T-helper 1 cell treated with Interleukin-12 subunit alpha and Interleukin-12 subunit beta and Interleukin-4 antibody, amounts not matched to agents 30 ng/mL and 1 ng/mL, for 36 hours (primary cell): ENCODE results near the gene GRIK5. TPM values are rescaled to one million over a fixed set of nuclear protein-coding genes. Genes with fewer than 3 reads are reported as not detected.

Source experiments
- intact Hi-C: fragments of 100-400 bp; cut with micrococcal nuclease; formaldehyde crosslinking; loops from one replicate; pipeline ENCODE4 v1.15.1; 2024
- total RNA-seq: library from RNA; stranded (reverse); gene quantifications from 2 replicates; pipeline ENCODE4 v1.2.3, GENCODE V29; 2022

GRIK5 gene
- total RNA-seq, 1 donor from 2014 or later = 4.6 TPM

DNA sequence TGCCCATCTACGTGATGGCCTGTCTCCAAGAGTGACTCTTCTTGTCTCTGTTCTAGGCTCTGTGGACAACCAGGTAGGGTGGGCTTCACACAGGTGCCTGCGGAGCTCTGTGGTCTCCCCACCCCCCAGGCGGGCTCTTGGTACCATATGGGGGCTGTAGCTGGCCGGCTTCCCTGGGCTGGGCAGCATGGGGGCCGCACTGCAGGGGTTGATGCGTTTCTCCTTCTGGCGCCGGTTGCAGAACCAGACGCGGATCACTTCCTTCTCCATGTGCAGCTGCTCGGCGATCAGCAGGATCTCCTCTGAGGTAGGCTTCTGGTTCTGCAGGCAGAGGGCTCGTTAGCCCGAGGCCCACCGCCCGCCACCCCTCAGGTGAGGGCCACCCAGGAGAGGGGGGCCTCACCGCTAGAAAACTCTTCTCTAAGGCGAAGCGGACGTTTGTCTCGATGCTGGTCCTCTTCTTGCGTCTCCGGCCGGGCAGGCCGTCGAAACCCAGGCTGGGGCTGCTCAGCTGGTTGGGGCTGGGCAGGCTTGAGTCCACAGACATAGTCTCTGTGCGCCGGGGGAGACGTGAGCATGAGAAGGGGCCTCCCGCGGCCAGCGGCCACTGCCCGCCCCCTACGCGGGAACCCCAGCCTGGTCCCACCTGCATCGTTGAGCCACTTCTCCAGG is 25.3 kb upstream of the GRIK5 start:
- intact Hi-C loops = no loop called here

DNA sequence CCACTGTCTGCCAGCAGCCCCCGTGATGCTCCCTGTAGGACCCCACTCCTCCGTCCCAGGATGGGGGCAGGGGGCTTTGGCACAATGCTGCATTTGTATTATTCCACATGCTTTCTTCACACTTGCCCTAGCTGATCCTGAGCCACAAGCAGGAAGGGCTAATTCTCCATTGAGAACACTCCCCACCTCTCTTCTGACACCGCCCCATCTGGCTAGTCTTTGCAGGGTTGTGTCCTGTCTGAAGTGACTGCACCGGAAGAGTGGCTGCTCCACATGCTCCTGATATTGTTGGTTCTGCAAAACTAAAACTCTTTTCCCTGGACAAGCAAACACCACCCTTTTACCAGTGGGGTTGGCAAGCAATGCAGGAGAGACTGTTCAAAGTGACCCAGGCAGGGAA is 23.9 kb upstream of the GRIK5 start:
- intact Hi-C loops = no loop called here

DNA sequence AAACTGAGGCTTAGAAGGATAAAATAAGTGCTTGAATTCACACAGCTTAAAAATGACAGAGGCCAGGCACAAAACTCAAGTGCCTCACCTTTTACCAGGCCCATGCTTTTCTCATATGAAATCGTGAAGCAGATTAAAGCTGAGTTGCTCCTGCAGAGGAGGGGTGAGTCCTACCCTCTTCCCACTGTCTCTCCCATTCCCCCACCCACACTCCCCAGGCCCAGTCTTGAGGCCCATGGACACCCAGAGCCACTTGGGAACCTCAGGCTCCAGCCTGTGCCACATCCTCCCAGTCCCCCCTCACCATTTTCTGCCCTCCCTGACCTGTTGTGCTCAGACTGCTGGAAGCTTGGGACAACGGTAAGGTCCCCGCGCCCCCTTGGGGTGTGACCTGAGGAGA is 23.5 kb upstream of the GRIK5 start:
- intact Hi-C loops = no loop called here

DNA sequence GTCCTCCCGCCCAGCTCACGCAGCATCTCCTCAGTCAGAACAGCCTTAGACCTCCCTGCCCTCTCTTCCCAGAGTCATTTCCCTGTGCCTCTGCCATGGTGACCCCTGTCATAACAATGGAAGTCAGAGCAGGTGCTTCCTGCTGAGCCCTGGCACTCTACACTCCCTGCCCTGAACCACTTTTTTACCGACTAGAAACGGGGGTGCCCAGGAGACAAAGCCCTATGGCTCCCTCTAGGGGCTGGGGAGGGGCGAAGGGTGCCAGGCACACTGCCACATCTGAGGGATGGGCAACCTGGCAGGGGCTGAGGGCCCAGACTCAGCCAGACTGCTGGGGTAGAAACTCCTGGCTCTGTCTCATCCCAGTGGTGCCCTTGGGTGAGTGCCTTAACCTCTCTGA is 22.3 kb upstream of the GRIK5 start:
- intact Hi-C loops = no loop called here

DNA sequence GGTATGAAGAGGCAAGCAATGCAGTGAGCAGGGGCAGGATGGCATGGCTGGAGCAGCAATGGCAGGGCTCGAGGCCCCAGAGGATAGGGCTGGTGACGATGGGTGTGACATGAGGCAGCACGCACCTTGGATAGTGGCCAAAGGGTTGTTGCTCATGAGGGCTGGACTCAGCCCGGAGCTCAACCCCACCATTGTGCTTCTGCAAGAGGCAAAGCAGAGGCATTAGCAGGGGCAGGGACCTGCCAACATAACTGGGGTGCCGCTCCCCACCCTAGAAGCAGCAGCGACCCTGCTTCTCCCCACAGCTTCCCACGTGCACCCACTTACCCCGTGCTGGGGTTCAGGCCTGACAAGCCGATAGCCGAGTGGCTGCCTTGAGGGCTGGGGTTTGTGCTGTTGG is 21.7 kb upstream of the GRIK5 start:
- intact Hi-C loops = no loop called here

DNA sequence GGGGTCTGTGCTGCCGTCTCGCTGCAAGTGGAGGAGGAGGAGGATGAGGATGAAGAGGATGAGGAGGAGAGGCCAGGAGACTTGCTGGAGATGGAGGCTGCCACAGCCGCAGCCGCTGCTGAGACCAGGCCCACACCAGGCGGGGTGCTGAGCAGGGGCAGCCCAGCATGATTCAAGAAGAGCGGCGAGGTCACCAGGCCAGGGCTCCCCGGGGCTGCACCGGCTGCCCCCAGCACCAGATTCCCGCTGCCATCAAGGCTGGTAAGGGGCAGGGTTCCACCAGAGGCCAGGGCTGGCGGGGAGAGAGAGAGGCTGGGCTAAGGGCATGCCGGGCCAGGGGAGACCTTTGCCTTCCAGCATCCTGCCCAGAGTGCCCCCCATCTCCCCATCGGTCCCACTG is 21.3 kb upstream of the GRIK5 start:
- intact Hi-C loops = no loop called here

DNA sequence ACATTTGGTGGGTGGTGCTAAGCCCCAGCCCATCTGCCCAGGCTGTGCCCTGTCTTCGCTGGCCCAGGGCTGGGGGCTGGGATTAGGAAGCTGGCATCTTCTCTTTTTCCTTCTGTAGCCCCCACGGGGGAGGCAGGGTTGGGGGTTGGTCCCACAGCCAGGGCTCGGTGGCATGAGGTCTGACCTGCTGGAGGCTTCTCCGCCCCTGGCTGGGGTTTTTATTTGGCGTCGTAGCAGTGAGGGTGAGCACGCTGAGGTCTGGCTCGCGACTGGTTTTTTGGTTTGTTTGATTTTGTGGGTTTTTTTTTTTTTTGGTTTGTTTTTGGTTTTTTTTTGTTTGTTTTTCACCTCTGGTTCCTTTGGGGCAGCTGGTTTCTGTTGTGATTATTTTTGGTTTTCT is 20.7 kb upstream of the GRIK5 start:
- intact Hi-C loops = no loop called here

DNA sequence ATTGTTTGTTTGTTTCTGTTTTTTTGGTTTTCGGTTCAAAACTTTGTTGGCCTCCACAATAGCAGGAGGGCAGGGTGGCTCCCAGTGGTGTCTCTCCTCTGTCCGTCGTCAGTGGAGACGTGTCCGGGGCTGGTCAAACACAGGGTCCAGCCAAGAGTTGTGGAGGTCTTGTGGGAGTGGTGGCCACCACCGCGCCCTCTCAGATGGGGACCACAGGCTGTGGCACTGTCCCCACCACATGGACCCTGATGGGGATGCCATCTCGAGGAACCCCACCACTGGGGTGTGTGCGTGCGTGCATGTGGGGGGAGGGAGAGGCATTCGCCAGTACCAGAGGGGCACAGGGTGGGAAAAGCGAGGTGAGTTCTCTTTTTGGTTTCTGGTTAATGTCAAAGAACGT is 19.8 kb upstream of the GRIK5 start:
- intact Hi-C loops = no loop called here

DNA sequence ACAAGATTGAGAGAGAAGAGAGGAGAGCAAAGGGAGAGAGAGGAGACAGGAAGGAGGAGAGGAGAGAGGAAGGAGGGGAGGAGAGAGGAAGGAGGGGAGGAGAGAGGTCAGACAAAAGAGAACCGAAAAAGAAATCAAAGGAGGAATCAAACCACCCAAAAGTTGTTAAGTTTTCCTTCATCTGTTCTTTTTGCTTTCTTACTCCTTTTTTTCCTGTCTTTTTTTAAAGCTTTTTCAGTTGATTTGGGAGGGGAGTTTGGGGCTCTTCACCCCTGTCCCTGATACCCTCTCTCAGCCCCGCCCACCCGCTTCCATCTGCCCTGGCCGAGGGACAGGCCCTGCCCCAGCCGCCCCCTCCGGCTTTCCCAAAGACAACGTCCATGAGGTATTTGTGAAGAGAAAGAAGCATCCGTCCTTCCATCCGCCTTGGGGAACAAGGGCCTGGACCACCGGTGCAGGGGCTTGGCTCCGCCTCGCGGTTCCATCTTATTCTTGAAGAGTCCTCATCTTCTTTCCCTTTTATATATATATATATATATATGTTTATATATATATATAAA is 19.3 kb upstream of the GRIK5 start:
- intact Hi-C loops = no loop called here

DNA sequence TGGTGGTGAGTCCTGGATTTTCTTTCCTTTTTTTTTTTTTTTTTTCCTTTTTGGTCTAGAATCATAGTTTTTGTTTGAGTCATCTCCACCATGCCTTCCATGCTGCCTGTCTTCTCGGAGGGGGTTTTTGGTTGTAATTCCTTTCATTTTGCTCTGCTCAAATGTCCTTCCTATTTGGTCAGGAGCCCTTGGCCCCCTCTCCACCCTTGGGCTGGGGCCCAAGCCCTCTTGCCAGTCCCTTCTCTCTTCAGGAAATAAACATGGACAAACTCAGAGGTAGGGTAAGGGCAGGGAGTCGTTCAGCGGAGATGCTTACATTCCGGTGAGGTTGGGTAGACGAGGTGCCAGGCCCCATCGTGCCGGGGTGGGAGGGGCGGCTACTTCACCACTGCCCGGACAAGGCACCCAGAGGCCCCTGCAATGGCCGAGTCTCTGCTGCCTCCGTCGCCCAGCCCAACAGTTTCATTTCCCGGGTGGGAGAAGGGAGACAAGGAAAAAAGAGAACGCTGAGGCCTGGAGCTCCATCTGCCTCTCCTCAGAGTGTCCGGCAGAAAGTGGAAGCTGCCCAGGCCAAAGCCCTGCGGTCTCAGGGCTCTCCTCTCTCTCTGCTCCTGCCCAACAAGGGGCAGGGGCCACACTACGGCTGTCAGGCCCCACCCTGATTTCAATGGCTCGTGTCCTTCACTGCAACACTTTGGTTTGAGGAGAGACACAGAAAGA is 18.6 kb upstream of the GRIK5 start:
- intact Hi-C loops = no loop called here

DNA sequence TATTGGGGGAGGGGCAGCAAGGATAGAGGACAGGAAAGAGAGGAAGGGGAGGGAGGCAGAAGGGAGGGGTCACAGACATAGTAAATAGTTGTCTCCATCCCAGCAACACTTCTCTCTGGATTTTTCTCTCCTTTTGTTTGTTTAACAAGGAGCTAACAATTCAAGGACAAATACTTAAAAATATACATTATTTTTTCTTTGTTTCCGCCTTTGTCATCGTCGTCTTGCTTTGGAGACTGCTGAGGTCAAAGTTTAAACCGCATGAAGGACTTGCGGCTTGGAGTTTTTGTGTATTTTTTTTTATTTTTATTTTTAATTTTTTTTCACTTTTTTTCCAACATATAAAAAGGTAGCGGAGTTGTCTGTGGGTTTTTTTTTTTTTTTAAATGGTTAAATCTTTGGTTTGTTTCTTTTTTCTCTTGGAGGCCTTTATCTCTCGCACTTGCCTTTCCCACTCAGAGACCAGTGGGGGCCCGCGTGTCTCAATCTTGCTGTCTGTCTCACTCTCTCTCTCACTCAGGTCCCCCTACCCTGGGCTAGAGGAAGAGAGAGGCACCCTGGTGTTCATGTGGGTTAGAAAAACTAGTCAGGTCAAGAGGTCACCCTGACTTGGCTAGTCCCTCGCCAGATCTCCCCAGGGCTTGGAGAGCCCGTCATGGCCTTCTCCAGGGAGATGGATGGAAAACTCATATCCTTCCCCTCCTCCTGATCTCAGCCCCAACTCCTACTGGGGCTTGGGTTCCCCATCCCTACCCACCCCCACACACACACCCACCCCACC is 17.0 kb upstream of the GRIK5 start:
- intact Hi-C loops = no loop called here

DNA sequence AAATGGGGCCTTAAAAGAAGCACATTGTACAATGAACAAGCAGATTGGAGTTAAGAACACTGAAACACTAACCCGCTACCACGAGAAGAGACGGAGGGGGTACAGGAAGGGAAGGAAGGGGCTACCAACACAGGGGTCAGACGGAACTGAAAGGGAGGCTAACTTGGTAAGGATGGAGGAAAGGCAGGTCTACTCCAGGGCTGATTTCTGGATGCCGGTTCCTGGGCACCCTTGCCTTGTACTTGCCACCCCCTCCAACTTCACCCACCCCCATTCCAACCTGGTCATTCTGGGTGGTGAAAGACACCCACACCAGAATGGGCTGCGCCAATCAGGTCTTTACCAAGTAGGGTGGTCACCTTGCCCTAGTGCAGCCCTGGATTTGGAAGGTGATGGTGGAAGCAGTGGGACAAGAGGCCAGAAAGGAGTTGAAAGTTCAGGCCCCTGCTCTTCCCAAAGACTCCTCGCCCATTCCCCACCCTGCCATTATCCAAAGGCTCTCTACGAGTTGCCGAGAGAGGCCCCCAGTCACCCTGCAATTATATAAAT is 16.3 kb upstream of the GRIK5 start:
- intact Hi-C loops = no loop called here

DNA sequence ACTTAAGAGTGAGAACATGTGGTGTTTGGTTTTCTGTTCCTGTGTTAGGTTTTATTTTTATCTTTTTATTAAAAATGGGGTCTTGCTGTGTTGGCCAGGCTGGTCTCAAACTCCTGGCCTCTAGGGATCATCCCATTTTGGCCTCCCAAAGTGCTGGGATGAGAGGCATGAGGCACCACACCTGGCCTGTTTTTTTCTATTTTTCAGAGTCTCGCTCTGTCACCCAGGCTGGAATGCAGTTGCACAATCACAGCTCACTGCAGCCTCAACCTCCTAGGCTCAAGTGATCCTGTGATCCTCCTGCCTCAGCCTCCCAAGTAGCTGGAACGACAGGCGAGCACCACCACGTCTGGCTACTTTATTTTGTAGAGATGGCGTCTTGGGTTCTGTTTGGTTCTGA is 13.5 kb upstream of the GRIK5 start:
- intact Hi-C loops = no loop called here

DNA sequence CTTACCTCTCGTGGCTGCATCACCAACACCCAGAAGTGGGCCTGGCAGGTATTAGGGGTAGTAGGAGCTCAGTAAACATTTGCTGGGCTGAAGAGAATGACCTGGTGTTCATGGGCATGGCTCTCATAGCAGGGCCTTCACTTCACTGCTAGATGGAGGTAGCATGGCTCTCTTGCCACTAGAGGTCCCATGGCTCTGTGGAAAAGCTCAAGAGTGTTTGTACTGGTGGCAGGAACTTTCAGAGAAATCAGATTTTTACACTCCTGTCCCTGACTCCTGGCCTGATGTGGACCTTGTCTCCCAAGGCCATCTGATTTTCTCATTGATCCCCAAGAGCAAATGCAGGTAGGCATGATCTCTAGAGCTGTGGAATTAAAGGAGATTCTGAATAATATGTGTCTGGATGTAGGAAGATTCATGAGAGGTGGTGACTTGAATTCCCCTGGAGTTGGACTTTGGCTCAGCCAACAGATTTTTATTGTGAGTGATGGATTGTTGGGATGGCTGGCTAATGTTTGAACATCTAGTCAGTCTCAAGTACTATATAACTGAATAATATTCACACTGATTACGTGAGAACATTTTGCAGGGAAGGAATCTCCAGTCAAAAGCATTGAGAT is 11.7 kb upstream of the GRIK5 start:
- intact Hi-C loops = no loop called here

DNA sequence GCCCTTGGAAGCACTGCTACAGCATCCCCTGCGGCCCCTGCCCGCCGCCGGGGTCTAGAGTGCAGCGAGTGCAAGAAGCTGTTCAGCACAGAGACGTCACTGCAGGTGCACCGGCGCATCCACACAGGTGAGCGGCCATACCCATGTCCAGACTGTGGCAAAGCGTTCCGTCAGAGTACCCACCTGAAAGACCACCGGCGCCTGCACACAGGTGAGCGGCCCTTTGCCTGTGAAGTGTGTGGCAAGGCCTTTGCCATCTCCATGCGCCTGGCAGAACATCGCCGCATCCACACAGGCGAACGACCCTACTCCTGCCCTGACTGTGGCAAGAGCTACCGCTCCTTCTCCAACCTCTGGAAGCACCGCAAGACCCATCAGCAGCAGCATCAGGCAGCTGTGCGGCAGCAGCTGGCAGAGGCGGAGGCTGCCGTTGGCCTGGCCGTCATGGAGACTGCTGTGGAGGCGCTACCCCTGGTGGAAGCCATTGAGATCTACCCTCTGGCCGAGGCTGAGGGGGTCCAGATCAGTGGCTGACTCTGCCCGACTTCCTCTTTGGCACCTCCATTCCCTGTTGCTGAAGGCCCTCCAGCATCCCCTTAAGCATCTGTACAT is 10.9 kb upstream of the GRIK5 start:
- intact Hi-C loops = no loop called here

DNA sequence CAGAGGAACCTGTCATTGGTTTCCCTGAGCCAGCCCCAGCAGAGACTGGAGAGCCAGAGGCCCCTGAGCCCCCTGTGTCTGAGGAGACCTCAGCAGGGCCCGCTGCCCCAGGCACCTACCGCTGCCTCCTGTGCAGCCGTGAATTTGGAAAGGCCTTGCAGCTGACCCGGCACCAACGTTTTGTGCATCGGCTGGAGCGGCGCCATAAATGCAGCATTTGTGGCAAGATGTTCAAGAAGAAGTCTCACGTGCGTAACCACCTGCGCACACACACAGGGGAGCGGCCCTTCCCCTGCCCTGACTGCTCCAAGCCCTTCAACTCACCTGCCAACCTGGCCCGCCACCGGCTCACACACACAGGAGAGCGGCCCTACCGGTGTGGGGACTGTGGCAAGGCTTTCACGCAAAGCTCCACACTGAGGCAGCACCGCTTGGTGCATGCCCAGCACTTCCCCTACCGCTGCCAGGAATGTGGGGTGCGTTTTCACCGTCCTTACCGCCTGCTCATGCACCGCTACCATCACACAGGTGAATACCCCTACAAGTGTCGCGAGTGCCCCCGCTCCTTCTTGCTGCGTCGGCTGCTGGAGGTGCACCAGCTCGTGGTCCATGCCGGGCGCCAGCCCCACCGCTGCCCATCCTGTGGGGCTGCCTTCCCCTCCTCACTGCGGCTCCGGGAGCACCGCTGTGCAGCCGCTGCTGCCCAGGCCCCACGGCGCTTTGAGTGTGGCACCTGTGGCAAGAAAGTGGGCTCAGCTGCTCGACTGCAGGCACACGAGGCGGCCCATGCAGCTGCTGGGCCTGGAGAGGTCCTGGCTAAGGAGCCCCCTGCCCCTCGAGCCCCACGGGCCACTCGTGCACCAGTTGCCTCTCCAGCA is 10.1 kb upstream of the GRIK5 start:
- intact Hi-C loops = loop anchor here (5.0 kb wide), 2 partner anchors 52 to 818 kb away; partner anchors contain the start of genes HNRNPUL1 and POU2F2

DNA sequence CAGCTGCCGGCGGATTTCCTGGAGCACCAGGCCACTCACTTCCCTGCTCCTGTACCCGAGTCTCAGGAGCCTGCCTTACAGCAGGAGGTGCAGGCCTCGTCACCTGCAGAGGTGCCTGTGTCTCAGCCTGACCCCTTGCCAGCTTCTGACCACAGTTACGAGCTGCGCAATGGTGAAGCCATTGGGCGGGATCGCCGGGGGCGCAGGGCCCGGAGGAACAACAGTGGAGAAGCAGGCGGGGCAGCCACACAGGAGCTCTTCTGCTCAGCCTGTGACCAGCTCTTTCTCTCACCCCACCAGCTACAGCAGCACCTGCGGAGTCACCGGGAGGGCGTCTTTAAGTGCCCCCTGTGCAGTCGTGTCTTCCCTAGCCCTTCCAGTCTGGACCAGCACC is 9.3 kb upstream of the GRIK5 start:
- intact Hi-C loops = loop anchor here (5.0 kb wide), 2 partner anchors 53 to 817 kb away; partner anchors contain the start of genes HNRNPUL1 and POU2F2

DNA sequence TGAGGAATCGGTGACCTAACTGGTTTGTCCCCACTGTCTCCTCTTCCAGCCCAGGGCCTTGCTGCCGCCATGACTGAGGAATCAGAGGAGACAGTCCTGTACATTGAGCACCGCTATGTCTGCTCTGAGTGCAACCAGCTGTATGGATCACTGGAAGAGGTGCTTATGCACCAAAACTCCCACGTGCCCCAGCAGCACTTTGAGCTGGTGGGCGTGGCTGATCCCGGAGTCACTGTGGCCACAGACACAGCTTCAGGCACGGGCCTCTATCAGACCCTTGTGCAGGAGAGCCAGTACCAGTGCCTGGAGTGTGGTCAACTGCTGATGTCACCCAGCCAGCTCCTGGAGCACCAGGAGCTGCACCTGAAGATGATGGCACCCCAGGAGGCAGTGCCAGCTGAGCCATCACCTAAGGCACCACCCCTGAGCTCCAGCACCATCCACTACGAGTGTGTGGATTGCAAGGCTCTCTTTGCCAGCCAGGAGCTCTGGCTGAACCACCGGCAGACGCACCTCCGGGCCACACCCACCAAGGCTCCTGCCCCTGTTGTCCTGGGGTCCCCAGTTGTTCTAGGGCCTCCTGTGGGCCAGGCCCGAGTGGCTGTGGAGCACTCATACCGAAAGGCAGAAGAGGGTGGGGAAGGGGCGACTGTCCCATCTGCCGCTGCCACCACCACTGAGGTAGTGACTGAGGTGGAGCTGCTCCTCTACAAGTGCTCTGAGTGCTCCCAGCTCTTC is 8.7 kb upstream of the GRIK5 start:
- intact Hi-C loops = loop anchor here (5.0 kb wide), 2 partner anchors 54 to 816 kb away; partner anchors contain the start of genes HNRNPUL1 and POU2F2

DNA sequence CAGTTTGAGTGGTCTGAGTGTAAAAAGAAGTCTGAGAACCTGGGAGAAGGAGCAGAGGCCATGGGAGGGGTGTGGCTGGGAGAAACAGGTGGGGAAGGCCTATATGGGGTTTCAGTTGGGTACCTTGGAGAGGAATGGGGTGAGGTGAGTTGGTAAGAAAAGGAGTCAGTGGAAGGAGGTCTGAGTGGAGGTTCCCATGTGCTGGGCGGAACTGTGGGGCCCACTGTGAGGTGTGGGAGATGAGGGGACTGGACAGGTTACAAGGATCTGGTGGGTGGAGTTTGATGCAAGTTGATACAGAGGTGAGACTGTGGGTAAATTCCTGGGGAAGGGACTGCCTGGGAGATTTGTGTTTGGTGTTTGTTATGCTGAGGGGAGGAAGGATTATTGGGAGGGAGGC is 8.1 kb upstream of the GRIK5 start:
- intact Hi-C loops = loop anchor here (5.0 kb wide), 2 partner anchors 54 to 816 kb away; partner anchors contain the start of genes HNRNPUL1 and POU2F2
